Subcutaneous adipose tissue (tissue), 4 donors: ENCODE results near the gene SPZ1. TPM values are rescaled to one million over a fixed set of nuclear protein-coding genes. Genes with fewer than 3 reads are reported as not detected.

Experiments
- total RNA-seq, 4 donors: library from RNA; depleted of rRNA; stranded (reverse); fragments of >200 nt; gene quantifications; one replicate each; pipeline ENCODE4 v1.1.0, GENCODE V29; 2016
- TF ChIP-seq, protein P1 (sequence below): fragments of 450-650 bp; IDR thresholded peaks from one replicate; pipeline ENCODE4 v1.5.1; 2016; ENCODE audit warnings: low read depth, mild to moderate bottlenecking, control low read depth, antibody characterized with exemption, moderate library complexity

Gene SPZ1
- total RNA-seq, 4 donors from 2014 or later, result not detected

DNA sequence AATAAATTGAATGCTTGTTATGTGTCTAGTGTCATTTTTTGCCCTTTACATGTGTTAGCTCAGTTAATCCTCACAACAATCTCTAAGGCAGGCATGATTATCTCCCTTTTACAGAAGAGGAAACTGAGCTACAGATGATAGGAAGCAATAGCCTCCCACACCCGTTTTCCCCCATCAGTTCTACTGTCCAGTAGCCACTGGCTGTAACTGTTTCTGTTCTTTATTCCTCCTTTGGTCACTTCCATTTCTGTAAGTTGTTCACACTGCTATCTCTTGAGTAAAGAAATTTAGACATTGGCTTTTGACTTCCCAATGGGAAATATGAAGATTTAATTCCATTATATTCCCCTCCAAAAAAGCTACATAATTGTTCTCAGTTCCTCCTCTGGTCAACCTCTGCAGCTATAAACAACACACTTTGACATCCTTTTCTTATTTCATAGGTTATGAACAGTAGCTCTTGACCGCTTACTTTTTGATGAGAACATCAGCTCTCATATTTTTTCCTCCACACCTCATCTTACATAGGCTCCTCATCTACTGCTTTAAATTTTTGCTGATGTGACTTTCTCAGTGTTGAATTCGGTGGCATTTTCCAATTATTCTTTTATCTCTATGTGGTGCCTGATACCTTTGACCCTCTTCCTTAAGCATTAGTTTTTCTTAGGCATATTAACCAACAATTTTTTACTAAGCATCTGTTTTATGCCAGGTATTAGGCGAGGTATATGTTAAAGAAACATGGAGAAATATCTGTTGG lies 21.4 kb downstream of the SPZ1 start:
- TF ChIP-seq, protein P1, sequence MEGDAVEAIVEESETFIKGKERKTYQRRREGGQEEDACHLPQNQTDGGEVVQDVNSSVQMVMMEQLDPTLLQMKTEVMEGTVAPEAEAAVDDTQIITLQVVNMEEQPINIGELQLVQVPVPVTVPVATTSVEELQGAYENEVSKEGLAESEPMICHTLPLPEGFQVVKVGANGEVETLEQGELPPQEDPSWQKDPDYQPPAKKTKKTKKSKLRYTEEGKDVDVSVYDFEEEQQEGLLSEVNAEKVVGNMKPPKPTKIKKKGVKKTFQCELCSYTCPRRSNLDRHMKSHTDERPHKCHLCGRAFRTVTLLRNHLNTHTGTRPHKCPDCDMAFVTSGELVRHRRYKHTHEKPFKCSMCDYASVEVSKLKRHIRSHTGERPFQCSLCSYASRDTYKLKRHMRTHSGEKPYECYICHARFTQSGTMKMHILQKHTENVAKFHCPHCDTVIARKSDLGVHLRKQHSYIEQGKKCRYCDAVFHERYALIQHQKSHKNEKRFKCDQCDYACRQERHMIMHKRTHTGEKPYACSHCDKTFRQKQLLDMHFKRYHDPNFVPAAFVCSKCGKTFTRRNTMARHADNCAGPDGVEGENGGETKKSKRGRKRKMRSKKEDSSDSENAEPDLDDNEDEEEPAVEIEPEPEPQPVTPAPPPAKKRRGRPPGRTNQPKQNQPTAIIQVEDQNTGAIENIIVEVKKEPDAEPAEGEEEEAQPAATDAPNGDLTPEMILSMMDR, result no peak

DNA sequence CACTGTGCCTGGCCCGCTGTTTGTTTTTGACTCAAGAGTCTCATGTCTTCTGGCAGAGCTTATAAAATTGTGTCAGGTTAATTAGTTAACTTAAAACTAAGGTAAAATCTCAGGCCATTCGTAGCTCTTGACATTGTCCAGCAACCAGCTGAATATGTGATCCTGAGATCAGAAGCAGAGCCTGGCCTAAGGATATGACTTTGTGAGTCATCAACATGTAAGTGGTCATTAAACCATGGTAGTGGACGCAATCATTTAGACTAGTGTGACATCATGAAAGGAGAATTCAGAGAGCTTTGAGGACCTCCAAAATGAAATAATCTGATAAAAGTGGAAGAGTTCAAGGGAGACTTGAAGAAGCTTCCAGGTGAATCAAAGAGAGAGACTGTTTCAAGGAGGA lies 23.3 kb downstream of the SPZ1 start:
- TF ChIP-seq, protein P1, result no peak

DNA sequence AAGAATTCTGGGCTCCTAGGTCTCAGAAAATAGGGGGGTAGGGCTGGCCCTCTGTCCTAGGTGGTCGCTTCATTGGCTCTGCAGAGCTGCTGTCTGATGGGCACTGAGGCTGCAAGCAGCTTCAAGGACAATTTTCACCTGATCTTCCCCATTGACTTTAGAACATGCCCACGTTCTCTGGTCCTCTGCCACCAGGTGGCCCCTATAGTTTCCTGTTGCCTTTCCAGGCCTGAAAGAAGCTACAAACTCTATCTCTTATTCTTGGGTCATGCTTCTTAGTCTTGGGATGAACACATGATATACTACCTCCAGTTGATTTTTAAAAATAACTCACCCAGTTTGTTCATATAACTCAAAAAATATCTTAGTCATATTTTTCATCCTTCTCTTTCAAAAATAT lies 26.3 kb downstream of the SPZ1 start:
- TF ChIP-seq, protein P1, result no peak

DNA sequence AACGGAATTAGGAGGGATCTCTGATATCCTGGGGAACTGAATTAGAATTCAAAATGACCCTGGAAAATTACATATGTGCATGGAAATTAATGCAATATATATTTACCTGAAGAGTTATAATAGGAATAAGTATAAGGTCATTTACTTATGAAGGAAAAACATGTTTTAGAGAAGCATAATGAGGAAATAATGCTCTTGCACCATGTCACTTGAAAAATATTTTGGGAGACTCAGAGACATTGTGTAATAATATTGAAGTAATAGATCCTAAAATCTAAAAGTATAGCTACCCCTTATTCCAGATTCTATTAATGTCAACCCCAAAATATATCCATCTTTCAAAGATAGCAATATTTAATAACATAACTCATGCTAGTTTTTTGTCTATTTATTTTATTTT lies 28.4 kb downstream of the SPZ1 start:
- TF ChIP-seq, protein P1, result no peak

DNA sequence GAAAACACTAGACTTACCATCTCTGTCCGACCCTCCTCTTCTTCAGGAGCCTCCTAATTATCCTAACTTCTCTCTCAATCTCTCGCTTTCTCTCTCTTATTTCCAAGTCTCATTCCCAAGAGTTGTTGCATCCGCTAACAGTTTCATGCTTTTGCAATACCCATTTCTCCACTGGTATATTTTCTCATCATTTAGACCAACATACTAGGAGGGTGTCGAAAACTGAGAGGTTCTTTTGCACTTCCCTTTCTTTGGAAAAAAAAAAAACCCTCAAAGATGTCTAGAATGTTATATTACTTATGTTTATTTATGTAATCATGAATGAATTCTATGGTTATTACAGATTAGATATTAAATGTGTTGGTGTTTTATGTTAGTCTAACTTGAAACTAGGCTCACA lies 35.9 kb downstream of the SPZ1 start:
- TF ChIP-seq, protein P1, result no peak

DNA sequence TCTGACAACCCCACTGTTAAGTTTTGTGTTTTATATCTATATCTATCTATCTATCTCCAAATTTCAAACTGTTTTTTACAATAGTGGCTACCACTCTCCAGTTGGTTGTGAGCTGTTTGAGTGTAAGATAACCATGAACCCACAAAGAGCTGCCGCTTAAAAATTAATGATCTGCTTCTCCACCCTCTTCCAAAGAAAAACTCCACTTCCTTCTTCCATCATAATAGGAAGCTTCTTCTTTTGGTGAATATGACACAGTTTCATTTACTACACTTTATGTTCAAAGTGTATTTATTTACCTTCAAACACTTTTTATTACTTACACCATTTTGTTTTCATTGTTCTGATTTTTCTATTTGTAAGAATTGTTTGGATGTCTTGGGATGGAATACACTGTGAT lies 37.9 kb downstream of the SPZ1 start:
- TF ChIP-seq, protein P1, result no peak

DNA sequence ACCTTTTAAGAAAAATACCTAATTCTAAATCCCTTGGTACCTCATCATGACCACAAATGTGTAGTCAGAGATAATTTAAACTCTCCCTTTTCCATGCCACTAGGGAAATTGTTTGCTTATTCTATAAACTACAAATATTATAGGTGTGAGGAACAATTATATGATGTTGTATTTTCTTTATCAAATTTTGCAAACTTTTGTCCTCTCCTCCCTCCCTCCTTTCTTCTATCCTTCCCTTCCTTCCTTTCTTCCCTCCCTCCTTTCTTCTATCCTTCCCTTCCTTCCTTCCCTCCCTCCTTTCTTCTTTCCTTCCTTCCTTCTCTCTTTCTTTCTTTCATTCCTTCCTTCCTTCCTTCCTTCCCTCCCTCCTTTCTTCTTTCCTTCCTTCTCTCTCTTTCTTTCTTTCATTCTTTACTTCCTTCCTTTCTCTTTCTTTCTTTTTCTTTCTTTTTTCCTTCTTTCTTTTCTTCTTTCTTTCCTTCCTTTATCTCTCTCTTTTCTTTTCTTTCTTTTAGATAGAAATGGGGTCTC lies 41.2 kb downstream of the SPZ1 start:
- TF ChIP-seq, protein P1, result no peak
